ENCODE results near the gene CERS1.

Gene CERS1

GRCh38 chr19:18870531-18871172 lies 25.3 kb downstream of the CERS1 start:
- DNase-seq (ENCODE audit: low spot score), result no peak

- no peak for DNase-seq (ENCODE audit: low spot score)
Measured at GRCh38 chr19:18869781-18870530, 26.0 kb downstream of the CERS1 start.

GRCh38 chr19:18869023-18869618 lies 26.8 kb downstream of the CERS1 start:
- DNase-seq (ENCODE audit: low spot score), result no peak

DNA sequence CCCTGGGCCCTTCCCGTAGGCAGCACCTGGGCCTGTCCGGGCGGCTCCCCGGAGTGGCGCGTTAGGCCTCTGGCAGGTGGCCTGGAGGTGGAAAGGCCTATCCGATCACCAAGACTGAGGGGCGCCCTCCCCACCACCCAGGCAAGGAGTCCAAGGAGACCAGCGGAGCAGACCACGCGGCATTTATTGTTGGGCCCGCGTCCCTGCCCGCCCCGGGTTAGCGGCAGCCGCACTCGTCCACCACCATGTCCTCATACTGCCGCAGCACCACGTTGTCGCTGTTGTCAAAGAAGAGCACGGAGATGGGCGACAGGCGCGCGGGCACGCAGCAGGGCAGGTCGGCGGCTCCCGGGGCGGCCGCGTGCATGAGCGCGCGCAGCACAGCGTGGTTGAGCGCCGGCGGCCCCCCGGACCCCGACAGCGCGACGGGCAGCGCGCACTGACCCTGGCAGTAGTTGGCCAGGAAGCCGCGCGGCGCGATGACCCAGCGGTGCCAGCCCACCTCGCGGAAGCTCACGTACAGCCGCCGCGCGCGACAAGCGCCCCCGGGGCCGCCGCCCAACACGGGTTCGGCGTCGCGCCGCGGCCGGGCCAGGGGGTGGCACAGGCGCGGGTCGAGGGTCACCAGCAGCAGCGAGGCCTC lies 27.5 kb downstream of the CERS1 start:
- peak; percentile 46 for DNase-seq (ENCODE audit: low spot score)

DNA sequence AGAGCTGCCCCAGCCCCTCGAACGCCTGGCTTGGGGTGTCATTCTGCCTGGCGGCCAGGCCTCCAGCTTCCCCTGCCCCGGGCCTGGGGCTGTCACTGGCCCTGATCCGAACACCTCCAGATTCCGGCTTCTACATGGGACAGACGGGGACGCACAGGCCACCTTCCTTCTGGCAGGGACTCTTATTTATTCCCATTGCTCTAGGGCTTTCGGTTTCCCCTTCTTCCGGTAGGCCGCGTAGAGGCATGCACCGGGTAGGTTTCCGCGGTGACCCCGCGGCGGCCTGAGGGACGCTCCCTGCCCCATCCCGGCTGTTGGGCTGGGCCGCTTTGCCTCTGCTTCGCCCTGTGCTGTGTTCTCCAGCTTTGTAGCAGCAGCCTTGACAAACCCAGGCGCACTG lies 28.2 kb downstream of the CERS1 start:
- no peak for DNase-seq (ENCODE audit: low spot score)

- no peak for DNase-seq (ENCODE audit: low spot score)
Measured at GRCh38 chr19:18867199-18867598, 28.8 kb downstream of the CERS1 start.

- no peak for DNase-seq (ENCODE audit: low spot score)
Measured at GRCh38 chr19:18866800-18867123, 29.2 kb downstream of the CERS1 start.

GRCh38 chr19:18865973-18866799 lies 29.8 kb downstream of the CERS1 start:
- peak; percentile 67 for DNase-seq (ENCODE audit: low spot score)

- no peak for DNase-seq (ENCODE audit: low spot score)
Measured at GRCh38 chr19:18865106-18865972, 30.6 kb downstream of the CERS1 start.

GRCh38 chr19:18863843-18864362 lies 32.1 kb downstream of the CERS1 start:
- no peak for DNase-seq (ENCODE audit: low spot score)

GRCh38 chr19:18862976-18863842 lies 32.7 kb downstream of the CERS1 start:
- DNase-seq (ENCODE audit: low spot score), result no peak

DNA sequence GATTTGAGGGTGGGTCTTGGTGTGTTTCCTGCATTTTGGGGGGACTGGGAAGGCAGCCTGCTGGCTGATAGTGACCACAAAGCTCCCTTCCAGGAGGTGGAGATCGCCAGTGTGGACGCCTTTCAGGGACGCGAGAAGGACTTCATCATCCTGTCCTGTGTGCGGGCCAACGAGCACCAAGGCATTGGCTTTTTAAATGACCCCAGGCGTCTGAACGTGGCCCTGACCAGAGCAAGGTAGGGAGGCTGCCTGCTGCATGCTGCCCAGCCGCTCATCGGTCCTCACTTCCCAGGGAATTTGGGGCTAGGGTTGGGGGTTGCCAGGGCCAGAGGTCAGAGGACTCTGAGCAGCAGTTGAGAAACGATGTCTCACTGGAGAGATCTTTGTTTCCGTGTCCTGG lies 34.0 kb downstream of the CERS1 start:
- DNase-seq (ENCODE audit: low spot score), result no peak

DNA sequence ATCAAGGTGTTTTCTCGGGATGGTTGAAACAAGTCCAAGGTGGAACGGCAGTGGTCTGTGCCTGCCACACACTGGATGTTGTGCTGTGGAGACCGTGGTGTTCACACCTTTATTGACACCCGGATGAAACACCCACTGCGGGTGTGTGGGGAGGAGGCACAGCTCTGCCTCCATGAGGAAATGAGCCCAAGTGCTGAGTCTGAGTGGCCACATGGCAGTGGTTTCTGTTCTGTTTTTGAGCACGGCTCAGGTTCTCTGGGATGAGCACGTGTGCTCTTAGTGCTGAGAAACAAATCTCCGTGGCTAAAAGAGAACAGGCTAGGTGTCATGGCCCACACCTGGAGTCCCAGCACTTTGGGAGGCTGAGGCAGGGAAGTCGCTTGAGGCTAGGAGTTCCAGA lies 34.7 kb downstream of the CERS1 start:
- no peak for DNase-seq (ENCODE audit: low spot score)

- no peak for DNase-seq (ENCODE audit: low spot score)
Measured at GRCh38 chr19:18860725-18861124, 35.2 kb downstream of the CERS1 start.

DNA sequence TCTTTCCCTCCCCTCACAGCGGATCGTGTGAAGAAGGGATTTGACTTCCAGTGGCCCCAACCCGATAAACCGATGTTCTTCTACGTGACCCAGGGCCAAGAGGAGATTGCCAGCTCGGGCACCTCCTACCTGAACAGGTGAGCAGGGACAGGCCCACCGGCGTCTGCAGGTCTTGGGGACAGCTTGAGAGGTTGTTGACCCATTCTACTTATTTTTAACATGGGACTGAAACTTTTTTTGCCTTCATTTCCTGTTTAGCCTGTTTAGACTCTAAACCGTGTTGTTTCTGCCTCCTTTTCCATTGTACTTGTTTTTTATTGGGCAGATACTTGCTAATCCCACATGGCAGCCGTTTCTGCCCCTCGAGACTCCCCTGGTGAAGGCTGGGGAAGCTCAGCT lies 35.7 kb downstream of the CERS1 start:
- no peak for DNase-seq (ENCODE audit: low spot score)

- DNase-seq (ENCODE audit: low spot score), result peak; percentile 68
Measured at GRCh38 chr19:18859676-18860301, 36.2 kb downstream of the CERS1 start.

DNA sequence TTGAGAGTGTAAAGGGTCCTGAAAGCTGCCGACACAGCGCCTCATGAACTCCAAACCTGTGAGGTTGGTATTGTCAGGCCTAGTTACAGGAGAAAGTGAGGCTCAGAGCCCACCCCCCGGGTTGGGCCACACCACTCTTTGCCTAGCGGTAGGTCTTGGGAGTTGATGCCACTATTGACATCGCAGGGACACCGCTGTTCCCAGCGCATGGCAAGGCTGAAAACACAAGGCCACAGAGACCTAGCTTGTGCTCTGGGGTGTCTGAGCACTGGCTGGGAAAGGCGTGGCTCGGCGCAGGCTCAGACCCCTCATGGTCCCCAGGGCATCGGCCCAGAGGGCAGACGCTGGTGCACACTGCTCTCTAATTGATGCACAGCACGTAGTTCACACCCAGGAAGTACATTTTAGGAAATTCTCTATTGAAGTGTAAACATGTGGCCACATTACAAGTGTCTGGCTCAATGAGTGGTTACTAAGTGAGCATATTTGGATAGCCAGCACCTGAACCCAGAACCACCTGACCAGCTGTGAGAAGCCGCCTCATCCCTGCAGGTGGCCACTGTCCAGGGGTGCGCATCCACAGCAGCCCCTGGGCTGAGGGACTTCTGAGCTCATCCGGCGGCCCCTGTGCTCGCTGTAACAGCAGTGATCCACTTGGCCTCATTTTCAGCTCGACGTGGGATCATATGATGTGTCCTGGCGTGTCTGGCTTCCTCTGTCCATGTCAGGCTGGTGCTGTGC lies 36.9 kb downstream of the CERS1 start:
- DNase-seq (ENCODE audit: low spot score), result no peak

DNA sequence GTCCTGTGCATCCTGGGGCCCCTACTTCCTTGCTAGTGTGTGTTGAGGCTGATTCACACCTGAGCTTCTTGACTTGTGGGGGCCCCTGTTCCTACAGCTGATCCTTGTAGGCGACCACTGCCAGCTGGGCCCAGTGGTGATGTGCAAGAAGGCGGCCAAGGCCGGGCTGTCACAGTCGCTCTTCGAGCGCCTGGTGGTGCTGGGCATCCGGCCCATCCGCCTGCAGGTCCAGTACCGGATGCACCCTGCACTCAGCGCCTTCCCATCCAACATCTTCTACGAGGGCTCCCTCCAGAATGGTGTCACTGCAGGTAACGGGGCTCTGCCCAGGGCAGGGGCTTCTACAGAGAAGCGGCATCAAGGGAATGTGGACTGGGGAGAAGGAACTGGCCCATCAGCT lies 38.7 kb downstream of the CERS1 start:
- DNase-seq (ENCODE audit: low spot score), result no peak

All from cerebellar cortex (tissue), 1 donor.